ENCODE data around the gene ROR1.

The ROR1 gene

GRCh38 chr1:64184003-64184440 lies 410.2 kb downstream of the ROR1 start:
- no peak for DNase-seq
- TF ChIP-seq GATA1 (IDR thresholded peaks at IDR 0.05; ENCODE audit: low read depth, low read length) (no peak), POLR2A (IDR thresholded peaks at IDR 0.05; ENCODE audit: low read length) (no peak)

- no peak for DNase-seq
- TF ChIP-seq POLR2A (IDR thresholded peaks at IDR 0.05; ENCODE audit: low read length) = no peak
- TF ChIP-seq GATA1 (IDR thresholded peaks at IDR 0.05; ENCODE audit: low read depth, low read length) = no peak
Measured at GRCh38 chr1:64186138-64186897, 412.5 kb downstream of the ROR1 start.

GRCh38 chr1:64186898-64187280 lies 413.1 kb downstream of the ROR1 start:
- DNase-seq = no peak
- no peak for TF ChIP-seq POLR2A (IDR thresholded peaks at IDR 0.05; ENCODE audit: low read length)
- no peak for TF ChIP-seq GATA1 (IDR thresholded peaks at IDR 0.05; ENCODE audit: low read depth, low read length)

GRCh38 chr1:64187646-64188045 lies 413.8 kb downstream of the ROR1 start:
- DNase-seq = no peak
- TF ChIP-seq GATA1 (IDR thresholded peaks at IDR 0.05; ENCODE audit: low read depth, low read length) (no peak), POLR2A (IDR thresholded peaks at IDR 0.05; ENCODE audit: low read length) (no peak)

- no peak for DNase-seq
Measured at GRCh38 chr1:64192290-64192689, 418.5 kb downstream of the ROR1 start.

GRCh38 chr1:64194168-64195080 lies 420.6 kb downstream of the ROR1 start:
- TF ChIP-seq GATA1 (IDR thresholded peaks at IDR 0.05; ENCODE audit: low read depth, low read length) (no peak), POLR2A (IDR thresholded peaks at IDR 0.05; ENCODE audit: low read length) (no peak)
- no peak for DNase-seq

More at GRCh38 chr1:64192290-64192689, 418.5 kb downstream of the ROR1 start:
- no peak for TF ChIP-seq POLR2A (IDR thresholded peaks at IDR 0.05; ENCODE audit: low read length)
- no peak for TF ChIP-seq GATA1 (IDR thresholded peaks at IDR 0.05; ENCODE audit: low read depth, low read length)

GRCh38 chr1:64195081-64195395 lies 421.2 kb downstream of the ROR1 start:
- no peak for DNase-seq
- TF ChIP-seq POLR2A (IDR thresholded peaks at IDR 0.05; ENCODE audit: low read length) (no peak), GATA1 (IDR thresholded peaks at IDR 0.05; ENCODE audit: low read depth, low read length) (no peak)

- no peak for TF ChIP-seq GATA1 (IDR thresholded peaks at IDR 0.05; ENCODE audit: low read depth, low read length)
- TF ChIP-seq POLR2A (IDR thresholded peaks at IDR 0.05; ENCODE audit: low read length) = no peak
- DNase-seq = no peak
Measured at GRCh38 chr1:64196074-64196870, 422.5 kb downstream of the ROR1 start.

GRCh38 chr1:64197076-64197475 lies 423.3 kb downstream of the ROR1 start:
- no peak for DNase-seq
- no peak for TF ChIP-seq POLR2A (IDR thresholded peaks at IDR 0.05; ENCODE audit: low read length)
- TF ChIP-seq GATA1 (IDR thresholded peaks at IDR 0.05; ENCODE audit: low read depth, low read length) = no peak

GRCh38 chr1:64199154-64199553 lies 425.3 kb downstream of the ROR1 start:
- TF ChIP-seq POLR2A (IDR thresholded peaks at IDR 0.05; ENCODE audit: low read length) (no peak), GATA1 (IDR thresholded peaks at IDR 0.05; ENCODE audit: low read depth, low read length) (no peak)
- DNase-seq = no peak

- no peak for DNase-seq
- TF ChIP-seq POLR2A (IDR thresholded peaks at IDR 0.05; ENCODE audit: low read length) (no peak), GATA1 (IDR thresholded peaks at IDR 0.05; ENCODE audit: low read depth, low read length) (no peak)
Measured at GRCh38 chr1:64200064-64200463, 426.2 kb downstream of the ROR1 start.

- no peak for DNase-seq
- no peak for TF ChIP-seq GATA1 (IDR thresholded peaks at IDR 0.05; ENCODE audit: low read depth, low read length)
- TF ChIP-seq POLR2A (IDR thresholded peaks at IDR 0.05; ENCODE audit: low read length) = no peak
Measured at GRCh38 chr1:64203420-64203819, 429.6 kb downstream of the ROR1 start, which contains the start of gene UBE2U. Gene UBE2U (plus strand): TSS chr1:64203623. CDS start chr1:64204051, 428 bp downstream.

- no peak for TF ChIP-seq POLR2A (IDR thresholded peaks at IDR 0.05; ENCODE audit: low read length)
- TF ChIP-seq GATA1 (IDR thresholded peaks at IDR 0.05; ENCODE audit: low read depth, low read length) = no peak
- no peak for DNase-seq
Measured at GRCh38 chr1:64209221-64209620, 435.4 kb downstream of the ROR1 start.

- no peak for TF ChIP-seq GATA1 (IDR thresholded peaks at IDR 0.05; ENCODE audit: low read depth, low read length)
- no peak for TF ChIP-seq POLR2A (IDR thresholded peaks at IDR 0.05; ENCODE audit: low read length)
- no peak for DNase-seq
Measured at GRCh38 chr1:64212031-64212430, 438.2 kb downstream of the ROR1 start.
